NCI-H1694 treated with DMSO at 0.1 percent for 48 hours (cell line): ENCODE data around the gene CPLX4.

ENCODE experiments used
- DNase-seq: peaks from one replicate; lab custom pipeline; 2025; lab: John Stamatoyannopoulos, UW

The CPLX4 gene

GRCh38 chr18:59318460-59319050 is at the start of gene CPLX4:
Gene CPLX4, minus strand, starts transcription at chr18:59318649. Its CDS starts 187 bp downstream, at chr18:59318462.
- DNase-seq, result no peak

GRCh38 chr18:59360381-59360780 is 41.9 kb upstream of the CPLX4 start:
- DNase-seq, result no peak

- DNase-seq, result no peak
Measured at GRCh38 chr18:59359576-59359952, 41.1 kb upstream of the CPLX4 start.

GRCh38 chr18:59358712-59359575 is 40.5 kb upstream of the CPLX4 start, which contains the start of gene LMAN1:
Gene LMAN1, minus strand, starts transcription at chr18:59359265. Its CDS starts 21 bp downstream, at chr18:59359244.
- DNase-seq, result peak; percentile 79

GRCh38 chr18:59358414-59358711 is 39.9 kb upstream of the CPLX4 start:
- DNase-seq, result no peak

GRCh38 chr18:59357928-59358327 is 39.5 kb upstream of the CPLX4 start:
- DNase-seq, result no peak

GRCh38 chr18:59354731-59355130 is 36.3 kb upstream of the CPLX4 start:
- no peak for DNase-seq

- no peak for DNase-seq
Measured at GRCh38 chr18:59353079-59353680, 34.7 kb upstream of the CPLX4 start.

GRCh38 chr18:59352250-59352855 is 33.9 kb upstream of the CPLX4 start:
- no peak for DNase-seq

- DNase-seq, result no peak
Measured at GRCh38 chr18:59345556-59345955, 27.1 kb upstream of the CPLX4 start.

- DNase-seq, result no peak
Measured at GRCh38 chr18:59344996-59345395, 26.5 kb upstream of the CPLX4 start.

- no peak for DNase-seq
Measured at GRCh38 chr18:59343926-59344325, 25.5 kb upstream of the CPLX4 start.

GRCh38 chr18:59340817-59341216 is 22.4 kb upstream of the CPLX4 start:
- DNase-seq, result no peak

- no peak for DNase-seq
Measured at GRCh38 chr18:59340312-59340711, 21.9 kb upstream of the CPLX4 start.

GRCh38 chr18:59332986-59333385 is 14.5 kb upstream of the CPLX4 start:
- no peak for DNase-seq

- DNase-seq, result no peak
Measured at GRCh38 chr18:59328683-59329082, 10.2 kb upstream of the CPLX4 start.

GRCh38 chr18:59325965-59326364 is 7.5 kb upstream of the CPLX4 start:
- DNase-seq, result no peak

GRCh38 chr18:59324623-59324971 is 6.1 kb upstream of the CPLX4 start:
- no peak for DNase-seq

GRCh38 chr18:59323931-59324622 is 5.6 kb upstream of the CPLX4 start:
- no peak for DNase-seq

- no peak for DNase-seq
Measured at GRCh38 chr18:59311631-59312030, 6.8 kb downstream of the CPLX4 start.

- no peak for DNase-seq
Measured at GRCh38 chr18:59308938-59309260, 9.6 kb downstream of the CPLX4 start.

- peak; percentile 55 for DNase-seq
Measured at GRCh38 chr18:59308248-59308937, 10.1 kb downstream of the CPLX4 start.
